ENCODE results near the gene BMPR1B. TPM values are rescaled to one million over a fixed set of nuclear protein-coding genes. Genes with fewer than 3 reads are reported as not detected.
A peak's percentile ranks its signal among the peaks of the same experiment; 100 is the strongest.

BMPR1B gene
- total and polyA plus RNA-seq, 2 of the 8 experiments (the other 6 are each of a cell fraction or from before 2014, with no cell fraction given) = 0.14 to 1.1 TPM

DNA sequence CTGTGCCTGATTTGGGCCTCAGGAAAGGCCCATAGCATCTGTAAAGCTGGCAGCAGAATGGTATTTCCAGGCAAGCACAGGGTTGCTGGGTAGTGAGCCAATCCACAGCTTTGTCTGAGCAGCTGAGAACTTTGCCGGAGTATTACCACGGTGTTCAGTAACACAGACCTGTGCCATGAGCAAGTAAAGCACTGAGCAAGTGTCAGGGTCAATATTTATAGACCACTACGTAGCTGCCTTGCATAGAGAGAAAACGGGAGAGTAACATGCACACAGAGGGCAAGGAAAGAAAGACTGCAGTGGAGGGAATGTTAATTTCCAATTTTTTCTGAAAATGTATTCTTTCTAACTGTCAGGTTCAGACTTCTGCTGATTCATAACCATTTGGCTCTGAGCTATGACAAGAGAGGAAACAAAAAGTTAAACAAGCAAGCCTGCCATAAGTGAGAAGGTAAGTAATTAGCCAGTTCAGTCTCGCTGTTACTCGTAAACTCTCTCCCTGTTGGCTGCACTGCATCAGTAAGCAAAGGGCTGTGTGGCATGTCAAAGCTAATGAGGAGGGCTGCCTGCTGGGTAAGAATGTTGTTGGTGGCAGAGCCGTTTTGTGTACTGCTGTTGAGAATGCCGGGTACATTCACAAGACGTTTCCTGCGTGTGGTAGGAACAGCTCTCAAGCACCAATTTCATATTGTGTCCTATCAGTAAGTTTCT lies 238.1 kb downstream of the BMPR1B start:
- Histone ChIP-seq H2BK15ac (ENCODE audit: low read length) (no peak overlapping the region), H3K27ac (ENCODE audit: low read depth, low read length) (no peak overlapping the region), H2AK5ac (ENCODE audit: low read depth, low read length) (no peak overlapping the region), H2BK20ac (ENCODE audit: low read length) (no peak overlapping the region), H2BK5ac (ENCODE audit: low read depth, low read length) (no peak overlapping the region), H4K8ac (ENCODE audit: extremely low read depth, insufficient read depth, low read length) (no peak overlapping the region), H4K91ac (replicated peaks; ENCODE audit: insufficient read length, low read length) (no peak overlapping the region), H3K4me1 (replicated peaks in 1 of 4; ENCODE audit: control insufficient read depth in 3 of 4, insufficient read depth in 4 of 4, low read length in 3 of 4) (peaks cover 3 to 10% (median 5%) of the 10 kb centered on the region in 4 experiments; a peak in 4 of 7 replicates), H3K27me3 (replicated peaks in 1 of 4; ENCODE audit: control insufficient read depth in 3 of 4, extremely low read depth in 1 of 4, insufficient read depth in 3 of 4, low read length in 3 of 4) (no peaks in the 10 kb centered on the region), H2BK12ac (ENCODE audit: low read depth, low read length) (no peak overlapping the region), H3K9ac (replicated peaks in 1 of 4; ENCODE audit: extremely low read depth in 1 of 4, low read depth in 3 of 4, low read length in 3 of 4) (no peak overlapping the region; a peak in 1 of 7 replicates), H3K36me3 (ENCODE audit: control insufficient read depth in 2 of 4, insufficient read depth in 4 of 4, low read length in 3 of 4) (no peaks in the 10 kb centered on the region), H4K20me1 (replicated peaks in 1 of 2; ENCODE audit: control insufficient read depth in 1 of 2, insufficient read depth in 2 of 2, low read length in 2 of 2) (no peaks in the 10 kb centered on the region), H2BK120ac (replicated peaks; ENCODE audit: low read depth, low read length) (no peak overlapping the region), H3K4me3 (ENCODE audit: extremely low read depth in 1 of 4, insufficient read depth in 2 of 4, low read depth in 3 of 4, low read length in 4 of 4) (no peak overlapping the region), H3K23ac (ENCODE audit: insufficient read length) (no peak overlapping the region), H3K23me2 (ENCODE audit: low read depth, low read length) (no peaks in the 10 kb centered on the region), H2AFZ (ENCODE audit: low read length) (peak overlapping the region; percentile 78), H3K18ac (ENCODE audit: extremely low read depth, low read length) (no peak overlapping the region), H4K5ac (ENCODE audit: insufficient read length, low read depth, low read length) (no peak overlapping the region), H3K79me1 (ENCODE audit: low read depth, low read length) (no peaks in the 10 kb centered on the region), H3K14ac (ENCODE audit: insufficient read length) (no peak overlapping the region), H3K4ac (replicated peaks; ENCODE audit: insufficient read length, low read depth, low read length) (no peak overlapping the region), H3K79me2 (ENCODE audit: control insufficient read depth in 1 of 2, insufficient read depth in 2 of 2, low read length in 2 of 2) (no peaks in the 10 kb centered on the region), H3K9me3 (ENCODE audit: insufficient read depth in 2 of 2, low read depth in 1 of 2, low read length in 1 of 2) (no peaks in the 10 kb centered on the region), H3K4me2 (ENCODE audit: insufficient read depth in 1 of 2, low read depth in 2 of 2, low read length in 2 of 2) (peak overlapping the region in 1 of 2 experiments; percentile 32; a peak in 1 of 4 replicates), H3K56ac (replicated peaks; ENCODE audit: insufficient read length, low read depth, low read length) (no peak overlapping the region)
- CTCF ChIA-PET (ENCODE audit: partially characterized antibody) = interaction anchor here (1.0 kb wide), 1 partner anchor 20 kb away, joined by 3 read pairs; no protein-coding TSS in a partner anchor
- FAIRE-seq (peak; percentile 77), DNase-seq (ENCODE audit: low read depth in 1 of 2, low spot score in 2 of 2) (peak in 1 of 2 experiments; percentile 15)
- POLR2A ChIA-PET (ENCODE audit: partially characterized antibody) = interaction anchor here (0.6 to 1.3 kb wide), 2 partner anchors 11 to 155 kb away, joined by 3 read pairs; no protein-coding TSS in a partner anchor
- TF ChIP-seq TEAD4 (IDR thresholded peaks at IDR 0.05; ENCODE audit: low read depth, low read length) (peak; percentile 87), TAF7 (optimal IDR thresholded peaks at IDR 0.05; ENCODE audit: borderline replicate concordance, low read depth, low read length) (no peak), CHD2 (IDR thresholded peaks at IDR 0.05; ENCODE audit: low read length) (no peak), PHF8 (conservative IDR thresholded peaks at IDR 0.05; ENCODE audit: low read depth, low read length) (no peak), CREB1 (IDR thresholded peaks at IDR 0.05) (no peak), SP1 (IDR thresholded peaks at IDR 0.05; ENCODE audit: low read depth, low read length) (0 out of 2 replicates have a peak, but pooled peaks have one; percentile 26)
- TF ChIP-seq, protein P1, sequence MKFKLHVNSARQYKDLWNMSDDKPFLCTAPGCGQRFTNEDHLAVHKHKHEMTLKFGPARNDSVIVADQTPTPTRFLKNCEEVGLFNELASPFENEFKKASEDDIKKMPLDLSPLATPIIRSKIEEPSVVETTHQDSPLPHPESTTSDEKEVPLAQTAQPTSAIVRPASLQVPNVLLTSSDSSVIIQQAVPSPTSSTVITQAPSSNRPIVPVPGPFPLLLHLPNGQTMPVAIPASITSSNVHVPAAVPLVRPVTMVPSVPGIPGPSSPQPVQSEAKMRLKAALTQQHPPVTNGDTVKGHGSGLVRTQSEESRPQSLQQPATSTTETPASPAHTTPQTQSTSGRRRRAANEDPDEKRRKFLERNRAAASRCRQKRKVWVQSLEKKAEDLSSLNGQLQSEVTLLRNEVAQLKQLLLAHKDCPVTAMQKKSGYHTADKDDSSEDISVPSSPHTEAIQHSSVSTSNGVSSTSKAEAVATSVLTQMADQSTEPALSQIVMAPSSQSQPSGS (IDR thresholded peaks at IDR 0.05; ENCODE audit: low read length) = no peak
- WGBS, 2 experiments (ENCODE audit: extremely low coverage in 1 of 2, insufficient coverage in 1 of 2, insufficient read length in 1 of 2, insufficient replicate concordance in 2 of 2, low coverage in 1 of 2, low lambda C conversion rate in 2 of 2, missing lambda C conversion rate in 1 of 2) = 58% methylated on average over 10 of the region's 10 CpGs; no CpG with 5 or more reads in 1 of the 2 experiments

All from H1 (cell line).